H9 (cell line): ENCODE results near the gene DNAAF1. TPM values are rescaled to one million over a fixed set of nuclear protein-coding genes. Genes with fewer than 3 reads are reported as not detected.

Experiments used
- DNase-seq: peaks from one replicate; pipeline ENCODE4 v3.0.0-alpha.2; 2017
- H2AFZ ChIP-seq: one replicate; pipeline ENCODE4 v1.6.1; 2013; ENCODE audit warnings: mild to moderate bottlenecking, low read length, control low read depth, moderate library complexity
- H2AK5ac ChIP-seq: 2 replicates; pipeline ENCODE4 v1.6.1; 2013; ENCODE audit warnings: low read length, control low read depth, mixed read lengths; ENCODE audit not compliant: insufficient read length
- H2BK120ac ChIP-seq: one replicate; pipeline ENCODE4 v1.6.1; 2013; ENCODE audit warnings: low read depth, mild to moderate bottlenecking, low read length, control low read depth, inconsistent platforms; ENCODE audit not compliant: poor library complexity, severe bottlenecking
- H2BK12ac ChIP-seq: 2 replicates; pipeline ENCODE4 v1.6.1; 2013; ENCODE audit warnings: low read length, control low read depth, mixed read lengths, low read depth; ENCODE audit not compliant: insufficient read length
- H2BK15ac ChIP-seq: 2 replicates; pipeline ENCODE4 v1.6.1; 2013; ENCODE audit warnings: low read depth, low read length, control low read depth
- H2BK20ac ChIP-seq: one replicate; pipeline ENCODE4 v1.6.1; 2013; ENCODE audit warnings: low read depth, mild to moderate bottlenecking, low read length, control low read depth, inconsistent platforms; ENCODE audit not compliant: poor library complexity, severe bottlenecking
- H2BK5ac ChIP-seq: 2 replicates; pipeline ENCODE4 v1.6.1; 2013; ENCODE audit warnings: low read length, control low read depth, mixed read lengths; ENCODE audit not compliant: insufficient read length
- H3K14ac ChIP-seq: 2 replicates; pipeline ENCODE4 v1.6.1; 2013; ENCODE audit warnings: low read length, control low read depth; ENCODE audit not compliant: insufficient read depth
- H3K18ac ChIP-seq: 2 replicates; pipeline ENCODE4 v1.6.1; 2013; ENCODE audit warnings: low read depth, mild to moderate bottlenecking, mixed read lengths, low read length, control low read depth; ENCODE audit not compliant: insufficient read length
- H3K23ac ChIP-seq: 2 replicates; pipeline ENCODE4 v1.6.1; 2013; ENCODE audit warnings: low read length, control low read depth, mixed read lengths, low read depth; ENCODE audit not compliant: insufficient read length
- H3K23me2 ChIP-seq: 2 replicates; pipeline ENCODE4 v1.6.1; 2013; ENCODE audit warnings: low read depth, mild to moderate bottlenecking, mixed read lengths, low read length, control low read depth; ENCODE audit not compliant: insufficient read length, poor library complexity, severe bottlenecking
- H3K27ac ChIP-seq: 2 replicates; pipeline ENCODE4 v1.5.1; 2013; ENCODE audit warnings: low read length, control low read depth, mixed read lengths, low read depth; ENCODE audit not compliant: insufficient read length
- H3K27me3 ChIP-seq: 2 replicates; pipeline ENCODE4 v1.6.1; 2013; ENCODE audit warnings: low read length, control low read depth, inconsistent platforms; ENCODE audit not compliant: insufficient read depth
- H3K4ac ChIP-seq: 2 replicates; pipeline ENCODE4 v1.6.1; 2013; ENCODE audit warnings: low read depth, mild to moderate bottlenecking, control low read depth, inconsistent platforms, low read length, moderate library complexity
- H3K4me1 ChIP-seq: 2 replicates; pipeline ENCODE4 v1.6.1; 2013; ENCODE audit warnings: low read length, control low read depth, inconsistent platforms; ENCODE audit not compliant: insufficient read depth
- H3K4me2 ChIP-seq: 2 replicates; pipeline ENCODE4 v1.6.1; 2013; ENCODE audit warnings: low read length, control low read depth, mixed read lengths; ENCODE audit not compliant: insufficient read length, insufficient read depth
- H3K56ac ChIP-seq: 2 replicates; pipeline ENCODE4 v1.6.1; 2013; ENCODE audit warnings: low read depth, mild to moderate bottlenecking, mixed read lengths, low read length, control low read depth; ENCODE audit not compliant: insufficient read length
- H3K79me1 ChIP-seq: 2 replicates; pipeline ENCODE4 v1.6.1; 2013; ENCODE audit warnings: low read depth, mild to moderate bottlenecking, moderate library complexity, low read length, control low read depth, inconsistent platforms; ENCODE audit not compliant: insufficient read depth, poor library complexity, severe bottlenecking
- H3K79me2 ChIP-seq: 2 replicates; pipeline ENCODE4 v1.6.1; 2013; ENCODE audit warnings: low read length, control low read depth, inconsistent platforms; ENCODE audit not compliant: insufficient read depth
- H3K9ac ChIP-seq: 2 replicates; pipeline ENCODE4 v1.6.1; 2013; ENCODE audit warnings: low read length, control low read depth, mixed read lengths; ENCODE audit not compliant: insufficient read length; ENCODE audit errors: extremely low read depth
- H3K9me3 ChIP-seq: one replicate; pipeline ENCODE4 v1.6.1; 2013; ENCODE audit warnings: low read depth, low read length, inconsistent platforms; ENCODE audit not compliant: control insufficient read depth
- H3T11ph ChIP-seq: one replicate; pipeline ENCODE4 v1.6.1; 2013; ENCODE audit warnings: mild to moderate bottlenecking, low read length, control low read depth, inconsistent platforms
- H4K20me1 ChIP-seq: one replicate; pipeline ENCODE4 v1.6.1; 2013; ENCODE audit not compliant: control insufficient read depth, insufficient read length, insufficient read depth
- H4K5ac ChIP-seq: 2 replicates; pipeline ENCODE4 v1.6.1; 2013; ENCODE audit warnings: low read depth, mild to moderate bottlenecking, mixed read lengths, low read length, control low read depth; ENCODE audit not compliant: insufficient read length
- H4K8ac ChIP-seq: replicated peaks from 2 replicates; pipeline ENCODE4 v1.6.1; 2013; ENCODE audit warnings: low read length, control low read depth, mixed read lengths, low read depth; ENCODE audit not compliant: insufficient read length
- H4K91ac ChIP-seq: 2 replicates; pipeline ENCODE4 v1.6.1; 2013; ENCODE audit warnings: low read depth, mild to moderate bottlenecking, moderate library complexity, mixed read lengths, low read length, control low read depth; ENCODE audit not compliant: insufficient read length
- H3K27ac Mint-ChIP-seq, 3 experiments: 2 replicates in 2 of 3; 3 replicates in 1 of 3; pipeline ENCODE4 v1.8.0; 2020 to 2021; ENCODE audit warnings: mixed read lengths in 3 of 3, mild to moderate bottlenecking in 1 of 3, moderate library complexity in 1 of 3
- H3K27me3 Mint-ChIP-seq: 2 replicates; pipeline ENCODE4 v1.8.0; 2021; ENCODE audit warnings: low read depth, mild to moderate bottlenecking, moderate library complexity, mixed read lengths
- H3K36me3 Mint-ChIP-seq, 3 experiments: 2 replicates in 2 of 3; 3 replicates in 1 of 3; pipeline ENCODE4 v1.8.0; 2020 to 2021; ENCODE audit warnings: low read depth in 3 of 3, mixed read lengths in 3 of 3; ENCODE audit not compliant: insufficient read depth in 1 of 3
- H3K4me1 Mint-ChIP-seq, 2 experiments: 2 replicates each; pipeline ENCODE4 v1.8.0; 2020; ENCODE audit warnings: mixed read lengths in 2 of 2
- H3K4me3 Mint-ChIP-seq, 2 experiments: 2 replicates in 1 of 2; 3 replicates in 1 of 2; pipeline ENCODE4 v1.8.0; 2020 to 2021; ENCODE audit warnings: mild to moderate bottlenecking in 2 of 2, mixed read lengths in 2 of 2, moderate library complexity in 1 of 2
- H3K9me3 Mint-ChIP-seq, 2 experiments: 2 replicates in 1 of 2; 3 replicates in 1 of 2; pipeline ENCODE4 v1.8.0; 2020; ENCODE audit warnings: mild to moderate bottlenecking in 2 of 2, mixed read lengths in 2 of 2, moderate library complexity in 1 of 2
- CTCF ChIP-seq: fragments of 200-600 bp; sonication (generic); conservative IDR thresholded peaks from 3 replicates; pipeline ENCODE4 v1.8.0; 2021; ENCODE audit warnings: antibody characterized with exemption, mild to moderate bottlenecking
- WGBS: extraction: QIAGEN DNeasy Blood & Tissue Kit; methylation state at CpG from one replicate; pipeline ENCODE4 v1.1.7; 2013; ENCODE audit warnings: missing lambda C conversion rate, low lambda C conversion rate, mixed read lengths; ENCODE audit not compliant: insufficient read length; ENCODE audit errors: extremely low coverage; 5-methylcytosine and 5-hydroxymethylcytosine counted together
- total RNA-seq: library from RNA; stranded (reverse); gene quantifications from 2 replicates; pipeline ENCODE4 v1.2.1, GENCODE V29; 2021

Gene DNAAF1
- total RNA-seq, 1 experiment from 2014 or later = not detected

GRCh38 chr16:84191466-84191865, 46.4 kb downstream of the DNAAF1 start:
- no peak overlapping the region for H3K27ac ChIP-seq
- H3K4me2 ChIP-seq = no peak overlapping the region
- H3K56ac ChIP-seq = no peak overlapping the region
- H4K8ac ChIP-seq = no peak overlapping the region
- Mint-ChIP-seq H3K4me1 (peaks cover 2 to 12% of the 10 kb centered on the region in 2 experiments; a peak in 3 of 4 replicates), H3K27ac (no peak overlapping the region), H3K4me3 (no peak overlapping the region), H3K36me3 (no peaks in the 10 kb centered on the region), H3K9me3 (no peaks in the 10 kb centered on the region), H3K27me3 (peaks cover 4% of the 10 kb centered on the region; the same call in 1 of the 2 replicates)
- DNase-seq = no peak
- H2BK120ac ChIP-seq = no peak overlapping the region
- no peak overlapping the region for H2AFZ ChIP-seq
- H4K91ac ChIP-seq = no peak overlapping the region
- H3K27me3 ChIP-seq = no peaks in the 10 kb centered on the region
- no peak for TF ChIP-seq CTCF
- no peak overlapping the region for H3K4ac ChIP-seq
- no peak overlapping the region for H3T11ph ChIP-seq
- H2AK5ac ChIP-seq = no peak overlapping the region
- H2BK5ac ChIP-seq = no peak overlapping the region
- no peak overlapping the region for H2BK12ac ChIP-seq
- no peaks in the 10 kb centered on the region for H3K4me1 ChIP-seq
- WGBS = no CpG with 5 or more reads among the region's 16 CpGs
- H3K9me3 ChIP-seq = no peaks in the 10 kb centered on the region
- no peak overlapping the region for H3K9ac ChIP-seq
- no peak overlapping the region for H3K23ac ChIP-seq
- H3K23me2 ChIP-seq = no peaks in the 10 kb centered on the region
- H3K79me2 ChIP-seq = 0 out of 2 replicates have a peak, but pooled peaks cover 3% of the 10 kb centered on the region
- no peaks in the 10 kb centered on the region for H4K20me1 ChIP-seq
- H2BK20ac ChIP-seq = no peak overlapping the region
- no peak overlapping the region for H3K14ac ChIP-seq
- no peaks in the 10 kb centered on the region for H3K79me1 ChIP-seq
- H4K5ac ChIP-seq = no peak overlapping the region
- H2BK15ac ChIP-seq = no peak overlapping the region
- no peak overlapping the region for H3K18ac ChIP-seq
